ENCODE data around the gene PAK2.
"Not testable (repeated sequence)": the region's sequence is repeated elsewhere in the genome, so short reads cannot be mapped to it uniquely, and the experiment has no call there.

The PAK2 gene

GRCh38 chr3:196736670-196737374 lies 2.8 kb upstream of the PAK2 start:
- no peak for DNase-seq

- DNase-seq = no peak
These were observed 2.0 kb upstream of the PAK2 start for GRCh38 chr3:196737655-196738054.

- peak; percentile 65 to 68 for DNase-seq
These were observed 1.0 kb downstream of the PAK2 start for GRCh38 chr3:196740481-196741248.

GRCh38 chr3:196741249-196741889 lies 1.7 kb downstream of the PAK2 start:
- no peak for DNase-seq

GRCh38 chr3:196743569-196743968 lies 3.9 kb downstream of the PAK2 start:
- DNase-seq = not testable (repeated sequence)

GRCh38 chr3:196749125-196749524 lies 9.5 kb downstream of the PAK2 start:
- no peak for DNase-seq

- DNase-seq = no peak
These were observed 13.5 kb downstream of the PAK2 start for GRCh38 chr3:196753201-196753600.

GRCh38 chr3:196754091-196754981 lies 14.7 kb downstream of the PAK2 start:
- no peak for DNase-seq

GRCh38 chr3:196756732-196757131 lies 17.1 kb downstream of the PAK2 start:
- DNase-seq = no peak

- DNase-seq = no peak
These were observed 18.5 kb downstream of the PAK2 start for GRCh38 chr3:196757876-196758739.

GRCh38 chr3:196763179-196763578 lies 23.5 kb downstream of the PAK2 start:
- peak in 1 of 2 donors; percentile 17 for DNase-seq

- no peak for DNase-seq
These were observed 25.8 kb downstream of the PAK2 start for GRCh38 chr3:196765454-196765853.

GRCh38 chr3:196771067-196771466 lies 31.4 kb downstream of the PAK2 start:
- DNase-seq = no peak

GRCh38 chr3:196772102-196772501 lies 32.4 kb downstream of the PAK2 start:
- no peak for DNase-seq

GRCh38 chr3:196772897-196773296 lies 33.2 kb downstream of the PAK2 start:
- DNase-seq = peak in 1 of 2 donors; percentile 80

- no peak for DNase-seq
These were observed 34.6 kb downstream of the PAK2 start for GRCh38 chr3:196774191-196774820.

GRCh38 chr3:196774848-196775422 lies 35.3 kb downstream of the PAK2 start:
- no peak for DNase-seq

GRCh38 chr3:196775938-196776337 lies 36.3 kb downstream of the PAK2 start:
- no peak for DNase-seq

GRCh38 chr3:196777836-196778235 lies 38.2 kb downstream of the PAK2 start:
- DNase-seq = no peak

GRCh38 chr3:196778755-196779154 lies 39.1 kb downstream of the PAK2 start:
- no peak for DNase-seq

- DNase-seq = no peak
These were observed 42.9 kb downstream of the PAK2 start for GRCh38 chr3:196782511-196782910.

All from hippocampal formation (tissue), 2 donors.